LNCaP clone FGC (cell line): ENCODE results near the gene S100A3.
"Not testable (repeated sequence)": the region's sequence is repeated elsewhere in the genome, so short reads cannot be mapped to it uniquely, and the experiment has no call there.

ENCODE experiments used
- DNase-seq: peaks from one replicate; pipeline ENCODE4 v3.0.0-alpha.2; 2011; ENCODE audit warnings: low read depth
- H3K4me3 ChIP-seq: 2 replicates; pipeline ENCODE4 v1.5.1; 2011; ENCODE audit warnings: mild to moderate bottlenecking, low read depth, low read length, control low read depth
- TF ChIP-seq, protein P1 (sequence below): IDR thresholded peaks from 2 replicates; pipeline ENCODE4 v1.5.1; 2012; ENCODE audit warnings: mild to moderate bottlenecking; ENCODE audit not compliant: control insufficient read depth, insufficient read depth; ENCODE audit errors: extremely low read depth

The S100A3 gene

DNA sequence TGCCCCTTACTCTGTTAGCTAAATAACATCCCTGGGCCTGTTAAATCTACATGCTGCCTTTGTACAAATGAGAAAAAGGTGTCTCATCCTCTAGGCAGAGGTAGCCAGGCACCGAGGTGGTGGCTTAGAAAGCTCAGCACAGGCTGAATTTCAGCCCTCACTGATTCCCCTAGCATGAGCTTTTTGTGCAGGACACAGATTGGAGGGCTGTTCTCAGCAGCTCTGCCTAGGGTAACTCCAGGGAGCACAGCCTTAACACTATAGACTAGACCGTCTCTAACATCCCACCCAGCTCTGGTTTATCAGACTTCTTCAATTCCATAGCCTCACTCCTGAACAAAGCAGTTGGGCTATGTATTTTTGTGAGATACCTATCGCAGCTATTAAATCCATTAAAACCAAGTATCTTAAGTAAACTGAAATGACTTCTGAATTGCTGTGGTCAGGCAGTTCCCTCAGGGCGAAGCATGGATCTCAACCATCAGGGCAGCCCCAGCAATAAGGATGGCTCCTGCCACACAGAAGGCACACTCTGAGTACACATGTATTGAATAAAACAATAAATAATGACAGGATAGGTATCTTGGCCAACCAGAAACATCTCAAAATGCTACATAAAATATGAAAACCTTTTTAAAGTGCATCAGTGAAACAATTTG, 28.1 kb downstream of the S100A3 start:
- no peak for DNase-seq
- no peak overlapping the region for H3K4me3 ChIP-seq
- TF ChIP-seq, protein P1, sequence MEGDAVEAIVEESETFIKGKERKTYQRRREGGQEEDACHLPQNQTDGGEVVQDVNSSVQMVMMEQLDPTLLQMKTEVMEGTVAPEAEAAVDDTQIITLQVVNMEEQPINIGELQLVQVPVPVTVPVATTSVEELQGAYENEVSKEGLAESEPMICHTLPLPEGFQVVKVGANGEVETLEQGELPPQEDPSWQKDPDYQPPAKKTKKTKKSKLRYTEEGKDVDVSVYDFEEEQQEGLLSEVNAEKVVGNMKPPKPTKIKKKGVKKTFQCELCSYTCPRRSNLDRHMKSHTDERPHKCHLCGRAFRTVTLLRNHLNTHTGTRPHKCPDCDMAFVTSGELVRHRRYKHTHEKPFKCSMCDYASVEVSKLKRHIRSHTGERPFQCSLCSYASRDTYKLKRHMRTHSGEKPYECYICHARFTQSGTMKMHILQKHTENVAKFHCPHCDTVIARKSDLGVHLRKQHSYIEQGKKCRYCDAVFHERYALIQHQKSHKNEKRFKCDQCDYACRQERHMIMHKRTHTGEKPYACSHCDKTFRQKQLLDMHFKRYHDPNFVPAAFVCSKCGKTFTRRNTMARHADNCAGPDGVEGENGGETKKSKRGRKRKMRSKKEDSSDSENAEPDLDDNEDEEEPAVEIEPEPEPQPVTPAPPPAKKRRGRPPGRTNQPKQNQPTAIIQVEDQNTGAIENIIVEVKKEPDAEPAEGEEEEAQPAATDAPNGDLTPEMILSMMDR = no peak

DNA sequence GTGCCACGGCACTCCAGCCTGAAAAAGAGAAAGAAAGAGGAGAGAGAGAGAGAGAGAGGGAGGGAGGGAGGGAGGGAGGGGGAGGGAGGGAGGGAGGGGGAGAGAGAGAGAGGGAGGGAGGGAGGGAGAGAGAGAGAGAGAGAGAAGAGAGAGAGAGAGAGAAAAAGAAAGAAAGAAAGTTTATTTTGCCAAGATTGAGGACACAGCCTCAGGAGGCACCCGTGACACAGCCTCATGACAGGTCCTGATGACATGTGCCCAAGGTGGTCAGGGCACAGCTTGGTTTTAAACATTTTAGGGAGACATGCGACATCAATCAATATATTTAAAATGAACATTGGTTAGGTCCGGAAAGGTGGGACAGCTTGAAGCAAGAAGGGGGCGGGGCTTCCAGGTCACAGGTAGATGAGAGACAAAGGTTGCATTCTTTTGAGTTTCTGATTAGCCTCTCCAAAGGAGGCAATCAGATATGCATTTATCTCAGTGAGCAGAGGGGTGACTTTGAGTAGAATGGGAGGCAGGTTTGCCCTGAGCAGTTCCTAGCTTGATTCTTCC, 28.8 kb downstream of the S100A3 start:
- not testable (repeated sequence) for H3K4me3 ChIP-seq, DNase-seq

DNA sequence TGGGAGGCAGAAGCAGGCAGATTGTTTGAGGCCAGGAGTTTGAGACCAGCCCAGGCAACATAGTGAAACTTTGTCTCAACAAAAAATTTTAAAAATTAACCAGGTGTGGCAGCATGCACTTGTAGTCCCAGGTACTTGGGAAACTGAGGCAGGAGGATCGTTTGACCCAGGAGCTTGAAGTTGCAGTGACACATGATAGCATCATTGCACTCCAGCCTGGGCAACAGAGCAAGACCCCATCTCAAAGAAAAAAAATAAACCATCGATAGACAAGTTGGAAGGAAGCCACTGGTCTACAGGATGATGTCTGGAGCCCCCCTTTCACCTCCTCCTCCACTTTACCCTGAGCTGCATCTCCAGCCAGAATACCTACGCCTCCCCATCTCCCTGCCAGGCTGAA, 29.8 kb downstream of the S100A3 start:
- no peak overlapping the region for H3K4me3 ChIP-seq
- TF ChIP-seq, protein P1 = no peak
- DNase-seq = no peak

DNA sequence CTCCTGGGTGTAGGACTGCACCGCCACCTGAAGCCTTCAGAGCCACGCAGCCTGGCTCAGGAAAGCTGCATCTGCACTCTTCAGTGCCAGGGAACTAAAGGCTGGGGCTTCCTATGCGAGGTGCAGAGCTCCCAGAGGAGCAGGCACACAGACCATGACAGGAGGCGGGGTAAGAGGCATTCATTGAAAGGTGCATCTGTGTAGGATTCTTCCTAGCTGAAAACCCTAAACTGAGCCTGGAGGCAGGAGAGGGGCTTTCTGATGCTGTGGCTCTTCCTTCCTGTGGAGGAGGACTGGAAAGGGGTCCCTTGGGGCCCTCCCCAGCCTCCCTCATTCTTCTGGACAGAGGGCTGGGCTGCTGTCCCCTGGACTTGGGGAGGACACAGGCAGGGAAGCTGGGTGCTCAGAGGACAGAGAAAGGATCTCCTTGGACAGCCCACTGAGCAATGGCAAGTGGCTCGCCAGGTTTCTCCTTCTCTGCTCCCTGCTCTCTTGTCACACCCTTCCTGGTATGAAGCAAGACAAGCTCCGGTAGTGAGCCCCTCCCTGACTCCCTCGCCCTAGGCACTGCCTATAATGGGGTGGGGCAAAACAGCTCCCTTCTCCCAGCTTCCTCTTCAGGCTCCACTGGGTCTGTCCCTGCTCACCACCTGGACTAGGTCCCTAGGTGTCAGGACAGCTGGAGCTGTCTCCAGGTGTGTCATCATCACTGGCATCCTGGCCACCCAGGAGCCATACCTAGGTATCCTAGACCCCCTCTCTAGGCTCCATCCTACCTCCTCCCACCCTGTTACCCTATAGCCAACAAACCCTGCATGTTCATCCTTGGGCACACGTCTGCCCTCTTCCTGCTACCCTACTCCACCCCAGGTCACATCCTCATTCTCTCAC, 33.3 kb downstream of the S100A3 start:
- no peak for DNase-seq
- H3K4me3 ChIP-seq = no peak overlapping the region
- TF ChIP-seq, protein P1 = no peak

DNA sequence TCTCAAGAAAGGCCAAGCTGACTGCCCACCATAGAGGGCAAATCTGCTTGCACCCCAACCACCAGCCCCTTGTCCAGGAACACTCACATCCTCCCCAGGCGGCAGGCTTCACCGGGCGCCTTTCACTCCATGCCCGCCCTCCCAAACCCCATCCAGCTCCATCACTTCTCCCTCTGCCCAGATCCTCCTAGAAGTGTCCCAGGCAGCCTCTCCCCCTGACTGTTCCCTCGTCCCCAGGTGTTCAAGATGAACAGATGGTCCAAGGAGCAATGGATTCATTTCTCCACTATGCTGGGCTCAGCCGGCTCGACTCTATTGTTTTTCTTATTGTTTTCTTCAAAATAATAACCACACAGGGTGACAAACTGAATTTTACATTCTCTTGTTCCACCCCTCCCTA, 35.4 kb downstream of the S100A3 start:
- TF ChIP-seq, protein P1 = no peak
- no peak for DNase-seq

DNA sequence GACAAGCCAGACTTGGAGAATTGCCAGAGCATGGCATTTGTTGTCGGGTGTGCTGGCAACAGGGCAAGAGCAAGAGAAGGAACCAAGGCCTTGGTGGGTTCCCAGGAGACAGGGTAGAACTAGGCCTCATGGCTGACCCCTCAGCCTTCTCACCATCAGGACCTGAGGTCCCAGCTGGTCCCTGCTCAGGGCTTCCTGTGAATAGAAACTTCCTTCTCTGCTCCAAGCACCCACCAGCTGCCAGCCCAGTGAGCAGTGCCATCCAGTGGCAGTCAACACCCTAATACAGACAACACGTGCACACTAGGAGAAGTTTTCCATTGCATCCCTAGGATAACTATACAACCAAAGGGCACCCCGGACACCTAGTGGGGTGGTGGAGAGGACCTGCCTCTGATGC, 36.0 kb downstream of the S100A3 start:
- TF ChIP-seq, protein P1 = peak; percentile 26; the same call in 1 of the 2 replicates
- no peak overlapping the region for H3K4me3 ChIP-seq
- no peak for DNase-seq

More for the DNA sequence above, 35.4 kb downstream of the S100A3 start:
- H3K4me3 ChIP-seq = no peak overlapping the region

DNA sequence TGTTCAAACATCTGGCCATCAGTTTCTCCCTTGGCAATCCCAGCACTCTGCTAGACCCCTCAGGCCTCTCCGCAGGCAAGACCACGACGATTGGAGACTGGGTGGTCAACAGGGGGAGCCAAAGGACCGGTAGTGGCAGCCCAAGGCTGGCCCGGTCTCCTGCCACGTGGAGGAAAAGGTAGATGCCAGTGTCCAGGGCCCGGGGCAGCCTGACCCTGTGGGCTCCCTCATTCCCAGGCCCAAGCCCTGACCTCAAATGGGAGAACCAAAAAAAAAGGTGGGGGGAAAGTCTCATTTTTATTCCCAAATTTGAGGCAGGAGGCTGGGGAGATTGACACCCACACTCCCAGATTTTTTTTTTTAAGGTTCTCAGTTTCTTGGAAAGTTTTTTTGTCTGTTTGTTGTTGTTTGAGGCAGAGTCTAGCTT, 38.1 kb downstream of the S100A3 start:
- H3K4me3 ChIP-seq = no peak overlapping the region
- TF ChIP-seq, protein P1 = peak; percentile 85
- no peak for DNase-seq
